ENCODE data around the gene SLC23A1. TPM values are rescaled to one million over a fixed set of nuclear protein-coding genes. Genes with fewer than 3 reads are reported as not detected.

Gene SLC23A1
- total and polyA plus RNA-seq, 2 donors (not counting 1 experiment from before 2014, with no cell fraction given), result 5.8 to 9.6 TPM

DNA sequence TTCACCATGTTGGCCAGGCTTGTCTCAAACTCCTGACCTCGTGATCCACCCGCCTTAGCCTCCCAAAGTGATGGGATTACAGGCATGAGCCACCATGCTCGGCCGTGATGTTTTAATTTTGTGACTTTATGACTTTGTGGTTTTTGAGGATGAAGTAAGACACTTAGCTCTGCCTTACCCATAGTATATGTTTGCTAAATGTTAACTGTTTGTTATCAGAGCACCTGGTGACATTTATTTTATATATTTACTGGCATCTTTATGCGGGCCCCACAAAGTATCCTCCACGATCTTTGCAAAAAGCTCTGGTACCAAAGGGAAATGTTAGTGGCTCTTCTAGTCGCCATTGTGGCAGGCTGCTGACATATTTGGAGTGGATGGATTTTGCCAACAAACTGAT, 6.7 kb downstream of the SLC23A1 start:
- ATAC-seq (ENCODE audit: low read depth) (no peak), DNase-seq (no peak)
- Histone ChIP-seq H3K4me2 (replicated peaks; ENCODE audit: low read depth, low read length, poor library complexity, severe bottlenecking) (no peak overlapping the region), H3K9me3 (ENCODE audit: control extremely low read depth in 1 of 3, control insufficient read depth in 2 of 3, insufficient read depth in 1 of 3, low read length in 2 of 3) (no peaks in the 10 kb centered on the region), H3K27me3 (replicated peaks in 1 of 4; ENCODE audit: control extremely low read depth in 1 of 4, control insufficient read depth in 3 of 4, insufficient read depth in 4 of 4, low read length in 3 of 4) (no peaks in the 10 kb centered on the region), H3K36me3 (replicated peaks in 1 of 2; ENCODE audit: control extremely low read depth in 1 of 2, control insufficient read depth in 1 of 2, extremely low read depth in 1 of 2, insufficient read depth in 2 of 2, low read length in 1 of 2) (peaks cover 2 to 23% of the 10 kb centered on the region in 2 experiments), H3K27ac (ENCODE audit: low read length in 2 of 2) (no peak overlapping the region), H2AFZ (ENCODE audit: insufficient read depth, low read depth, low read length, poor library complexity, severe bottlenecking) (no peak overlapping the region), H4K20me1 (ENCODE audit: control insufficient read depth, insufficient read depth, low read length, poor library complexity, severe bottlenecking) (no peaks in the 10 kb centered on the region), H3K79me2 (ENCODE audit: control insufficient read depth, insufficient read depth, low read length) (peaks cover 28% of the 10 kb centered on the region), H3K4me3 (ENCODE audit: control extremely low read depth in 1 of 5, extremely low read depth in 1 of 5, insufficient read depth in 1 of 5, low read depth in 2 of 5, low read length in 4 of 5) (no peak overlapping the region), H3K9ac (ENCODE audit: low read length) (no peak overlapping the region), H3K4me1 (ENCODE audit: control insufficient read depth in 2 of 2, insufficient read depth in 2 of 2, low read length in 2 of 2) (no peaks in the 10 kb centered on the region)
- TF ChIP-seq, protein P1, sequence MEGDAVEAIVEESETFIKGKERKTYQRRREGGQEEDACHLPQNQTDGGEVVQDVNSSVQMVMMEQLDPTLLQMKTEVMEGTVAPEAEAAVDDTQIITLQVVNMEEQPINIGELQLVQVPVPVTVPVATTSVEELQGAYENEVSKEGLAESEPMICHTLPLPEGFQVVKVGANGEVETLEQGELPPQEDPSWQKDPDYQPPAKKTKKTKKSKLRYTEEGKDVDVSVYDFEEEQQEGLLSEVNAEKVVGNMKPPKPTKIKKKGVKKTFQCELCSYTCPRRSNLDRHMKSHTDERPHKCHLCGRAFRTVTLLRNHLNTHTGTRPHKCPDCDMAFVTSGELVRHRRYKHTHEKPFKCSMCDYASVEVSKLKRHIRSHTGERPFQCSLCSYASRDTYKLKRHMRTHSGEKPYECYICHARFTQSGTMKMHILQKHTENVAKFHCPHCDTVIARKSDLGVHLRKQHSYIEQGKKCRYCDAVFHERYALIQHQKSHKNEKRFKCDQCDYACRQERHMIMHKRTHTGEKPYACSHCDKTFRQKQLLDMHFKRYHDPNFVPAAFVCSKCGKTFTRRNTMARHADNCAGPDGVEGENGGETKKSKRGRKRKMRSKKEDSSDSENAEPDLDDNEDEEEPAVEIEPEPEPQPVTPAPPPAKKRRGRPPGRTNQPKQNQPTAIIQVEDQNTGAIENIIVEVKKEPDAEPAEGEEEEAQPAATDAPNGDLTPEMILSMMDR (IDR thresholded peaks at IDR 0.05), result no peak
- no peak for TF ChIP-seq EZH2 (IDR thresholded peaks at IDR 0.05; ENCODE audit: borderline replicate concordance, insufficient read depth, low read depth, low read length, poor library complexity, severe bottlenecking)
- ChIA-PET POLR2A (interaction anchor here (0.6 kb wide), 1 partner anchor 28 kb away, joined by 5 read pairs; the partner anchor contains the start of gene SPATA24), CTCF (interaction anchor here (1.9 to 2.9 kb wide), 3 partner anchors 11 to 125 kb away, joined by 5 to 12 read pairs (median 7); partner anchors contain the start of gene MZB1)
- no peaks in the 10 kb centered on the region for H3K27me3 Mint-ChIP-seq
- no peak overlapping the region for H3K4me3 Mint-ChIP-seq
- H3K4me1 Mint-ChIP-seq, result peaks cover 4% of the 10 kb centered on the region
- intact Hi-C loops (cut with micrococcal nuclease), result no loop called here
- no peaks in the 10 kb centered on the region for H3K9me3 Mint-ChIP-seq (ENCODE audit: insufficient read depth)
- 100% methylated on average over 2 of the region's 7 CpGs for WGBS (ENCODE audit: insufficient coverage)
- no peak overlapping the region for H3K27ac Mint-ChIP-seq

DNA sequence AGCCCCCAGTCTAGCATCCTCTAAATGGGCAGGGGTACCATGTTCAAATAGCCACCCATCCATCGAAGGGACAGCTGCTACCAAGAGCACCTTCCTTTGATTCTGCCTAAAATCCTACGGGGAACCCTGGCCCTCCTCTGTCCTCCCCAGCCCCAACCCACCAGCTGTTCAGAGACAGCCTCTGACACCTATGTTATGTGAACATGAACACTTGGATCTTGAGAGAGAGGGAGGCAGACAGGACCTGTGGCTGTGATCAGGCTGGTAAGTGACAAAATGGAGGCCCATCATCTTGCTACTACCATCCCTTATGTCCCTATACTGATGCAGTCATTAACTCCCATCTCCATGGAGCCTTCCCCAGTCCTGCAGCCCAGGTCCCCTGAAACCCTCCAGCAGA, 8.2 kb downstream of the SLC23A1 start:
- TF ChIP-seq, protein P1 (IDR thresholded peaks at IDR 0.05), result no peak
- TF ChIP-seq EZH2 (IDR thresholded peaks at IDR 0.05; ENCODE audit: borderline replicate concordance, insufficient read depth, low read depth, low read length, poor library complexity, severe bottlenecking), result no peak
- H3K9me3 Mint-ChIP-seq (ENCODE audit: insufficient read depth), result no peaks in the 10 kb centered on the region
- no peak overlapping the region for H3K4me3 Mint-ChIP-seq
- peaks cover 22% of the 10 kb centered on the region for H3K79me2 ChIP-seq (ENCODE audit: control insufficient read depth, insufficient read depth, low read length)
- no peak overlapping the region for H3K27ac ChIP-seq (ENCODE audit: low read length in 2 of 2)
- peak overlapping the region; percentile 17 for H3K27ac Mint-ChIP-seq
- H3K27me3 Mint-ChIP-seq, result no peaks in the 10 kb centered on the region
- H3K9me3 ChIP-seq (ENCODE audit: control extremely low read depth in 1 of 3, control insufficient read depth in 2 of 3, insufficient read depth in 1 of 3, low read length in 2 of 3), result no peaks in the 10 kb centered on the region
- no peaks in the 10 kb centered on the region for H4K20me1 ChIP-seq (ENCODE audit: control insufficient read depth, insufficient read depth, low read length, poor library complexity, severe bottlenecking)
- CTCF ChIA-PET, result interaction anchor here (1.0 to 2.9 kb wide), 3 partner anchors 13 to 48 kb away, joined by 4 to 12 read pairs (median 4); partner anchors contain the start of gene MZB1
- peak; percentile 10 for DNase-seq
- no peak for ATAC-seq (ENCODE audit: low read depth)
- peaks cover 2 to 28% of the 10 kb centered on the region in 2 experiments for H3K36me3 ChIP-seq (replicated peaks in 1 of 2; ENCODE audit: control extremely low read depth in 1 of 2, control insufficient read depth in 1 of 2, extremely low read depth in 1 of 2, insufficient read depth in 2 of 2, low read length in 1 of 2)
- H3K9ac ChIP-seq (ENCODE audit: low read length), result no peak overlapping the region
- no peak overlapping the region for H2AFZ ChIP-seq (ENCODE audit: insufficient read depth, low read depth, low read length, poor library complexity, severe bottlenecking)
- H3K27me3 ChIP-seq (replicated peaks in 1 of 4; ENCODE audit: control extremely low read depth in 1 of 4, control insufficient read depth in 3 of 4, insufficient read depth in 4 of 4, low read length in 3 of 4), result no peaks in the 10 kb centered on the region
- no peak overlapping the region for H3K4me3 ChIP-seq (ENCODE audit: control extremely low read depth in 1 of 5, extremely low read depth in 1 of 5, insufficient read depth in 1 of 5, low read depth in 2 of 5, low read length in 4 of 5)
- H3K4me1 Mint-ChIP-seq, result peaks cover 3% of the 10 kb centered on the region
- no peaks in the 10 kb centered on the region for H3K4me1 ChIP-seq (ENCODE audit: control insufficient read depth in 2 of 2, insufficient read depth in 2 of 2, low read length in 2 of 2)
- intact Hi-C loops (cut with micrococcal nuclease), result no loop called here
- H3K4me2 ChIP-seq (replicated peaks; ENCODE audit: low read depth, low read length, poor library complexity, severe bottlenecking), result no peak overlapping the region
- WGBS (ENCODE audit: insufficient coverage), result no CpG with 5 or more reads among the region's 2 CpGs
- POLR2A ChIA-PET, result interaction anchor here (0.9 kb wide), 1 partner anchor 32 kb away, joined by 11 read pairs; no protein-coding TSS in a partner anchor
